HG02763 (cell line): ENCODE measurements around the gene MAMDC2.
"Not testable (repeated sequence)": the region's sequence is repeated elsewhere in the genome, so short reads cannot be mapped to it uniquely, and the experiment has no call there.

Experiments used
- ATAC-seq: cut with Tn5 transposase; IDR thresholded peaks from one replicate; pipeline ENCODE4 v1.9.1; 2021; ENCODE audit warnings: mild to moderate bottlenecking, moderate library complexity; ENCODE audit not compliant: unreplicated experiment

MAMDC2 gene

DNA sequence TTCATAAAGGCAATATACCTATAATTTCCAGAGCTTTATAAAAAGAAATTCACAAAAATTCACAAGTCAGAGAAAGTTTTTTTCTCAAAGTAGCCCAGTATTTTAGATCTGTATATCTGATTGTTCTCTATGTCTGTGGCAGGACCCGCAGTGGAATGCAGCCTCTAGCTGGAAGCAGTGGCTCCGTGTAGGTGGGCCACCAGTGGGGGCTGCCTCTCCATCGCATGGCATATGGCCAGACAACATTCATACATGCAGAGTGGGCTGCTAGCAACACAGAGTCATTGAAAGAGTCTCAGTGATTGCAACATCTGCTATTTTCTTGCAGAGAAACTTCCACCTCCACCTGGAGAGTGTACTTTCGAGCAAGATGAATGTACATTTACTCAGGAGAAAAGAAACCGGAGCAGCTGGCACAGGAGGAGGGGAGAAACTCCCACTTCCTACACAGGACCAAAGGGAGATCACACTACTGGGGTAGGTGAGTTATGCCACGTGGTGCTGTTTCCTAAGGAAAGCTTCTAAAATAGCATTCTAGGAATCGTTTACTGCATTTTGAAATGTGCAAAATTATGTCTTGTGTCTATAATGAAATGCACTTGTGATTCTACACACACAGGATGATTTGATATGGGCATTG, 126.6 kb downstream of the MAMDC2 start:
- ATAC-seq: no peak

DNA sequence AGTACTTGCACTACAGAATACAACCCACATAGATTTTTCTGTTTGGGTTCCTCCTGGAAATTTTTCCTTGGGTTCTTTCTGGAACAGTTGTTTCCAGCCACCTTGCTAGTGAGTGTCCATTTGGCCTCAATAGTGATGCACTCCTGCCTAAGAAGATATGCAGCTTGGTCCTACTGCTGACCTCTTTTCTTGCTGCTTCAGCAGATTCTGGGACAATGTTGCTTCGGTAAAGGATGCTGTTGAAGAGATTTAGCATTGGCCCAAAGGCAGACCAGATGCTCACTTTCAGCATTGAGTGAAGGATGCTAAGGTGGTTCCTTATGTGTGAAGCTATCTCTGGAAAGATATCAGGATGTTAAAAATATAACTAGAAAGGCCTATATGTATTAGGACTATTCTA, 128.9 kb downstream of the MAMDC2 start:
- ATAC-seq: no peak

DNA sequence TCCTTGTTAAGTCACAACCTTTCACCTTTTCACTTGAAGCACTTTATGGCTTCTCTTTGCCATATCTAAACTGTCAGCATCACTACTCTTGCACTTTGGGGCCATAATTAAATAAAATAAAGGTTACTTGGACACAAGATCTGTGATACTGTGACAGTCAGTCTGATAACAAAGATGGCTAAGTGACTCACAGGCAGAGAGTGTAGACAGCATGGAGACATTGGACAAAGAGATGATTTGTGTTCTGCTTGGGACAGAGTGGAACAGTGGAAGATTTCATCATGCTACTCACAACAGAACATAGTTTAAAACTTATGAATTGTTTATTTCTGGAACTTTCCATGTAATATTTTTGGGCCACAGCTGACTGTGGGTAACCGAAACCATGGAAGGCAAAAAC, 133.5 kb downstream of the MAMDC2 start:
- no peak for ATAC-seq

DNA sequence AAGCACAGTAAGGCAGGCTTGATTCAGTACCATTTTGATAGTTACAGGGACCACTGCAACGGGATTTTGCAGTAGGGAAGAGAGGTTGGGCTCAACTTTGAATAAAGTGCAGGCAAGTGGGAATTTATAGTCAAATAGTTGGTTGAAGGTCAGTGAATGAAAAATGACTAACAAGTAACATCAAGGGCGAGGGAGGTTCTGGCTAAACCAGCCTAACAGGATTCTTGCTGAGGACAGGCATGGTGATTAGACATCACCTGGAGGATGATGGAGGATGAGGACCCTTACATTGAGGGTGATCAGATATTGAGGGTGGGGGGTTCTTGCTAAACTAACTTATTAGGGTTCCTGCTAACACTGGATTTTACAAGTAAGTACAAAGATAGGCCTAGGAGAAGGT, 149.1 kb downstream of the MAMDC2 start:
- no peak for ATAC-seq

DNA sequence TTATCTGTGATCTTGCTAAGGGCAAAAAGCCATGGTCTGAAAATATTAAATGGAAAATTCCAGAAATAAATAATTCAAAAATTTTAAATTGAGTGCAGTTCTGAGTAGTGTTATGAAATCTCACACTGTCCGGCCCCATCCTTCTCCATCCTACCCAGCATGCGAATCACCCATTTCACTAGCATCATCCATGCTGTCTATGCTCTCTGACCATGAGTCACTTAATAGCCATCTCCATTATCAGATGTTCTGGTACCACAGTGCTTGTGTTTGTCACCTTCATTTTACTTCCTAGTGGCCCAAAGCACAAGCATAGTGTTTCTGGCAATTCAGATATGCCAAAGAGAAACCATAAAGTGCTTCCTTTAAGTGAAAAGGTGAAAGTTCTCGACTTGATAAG, 151.8 kb downstream of the MAMDC2 start:
- ATAC-seq: no peak

DNA sequence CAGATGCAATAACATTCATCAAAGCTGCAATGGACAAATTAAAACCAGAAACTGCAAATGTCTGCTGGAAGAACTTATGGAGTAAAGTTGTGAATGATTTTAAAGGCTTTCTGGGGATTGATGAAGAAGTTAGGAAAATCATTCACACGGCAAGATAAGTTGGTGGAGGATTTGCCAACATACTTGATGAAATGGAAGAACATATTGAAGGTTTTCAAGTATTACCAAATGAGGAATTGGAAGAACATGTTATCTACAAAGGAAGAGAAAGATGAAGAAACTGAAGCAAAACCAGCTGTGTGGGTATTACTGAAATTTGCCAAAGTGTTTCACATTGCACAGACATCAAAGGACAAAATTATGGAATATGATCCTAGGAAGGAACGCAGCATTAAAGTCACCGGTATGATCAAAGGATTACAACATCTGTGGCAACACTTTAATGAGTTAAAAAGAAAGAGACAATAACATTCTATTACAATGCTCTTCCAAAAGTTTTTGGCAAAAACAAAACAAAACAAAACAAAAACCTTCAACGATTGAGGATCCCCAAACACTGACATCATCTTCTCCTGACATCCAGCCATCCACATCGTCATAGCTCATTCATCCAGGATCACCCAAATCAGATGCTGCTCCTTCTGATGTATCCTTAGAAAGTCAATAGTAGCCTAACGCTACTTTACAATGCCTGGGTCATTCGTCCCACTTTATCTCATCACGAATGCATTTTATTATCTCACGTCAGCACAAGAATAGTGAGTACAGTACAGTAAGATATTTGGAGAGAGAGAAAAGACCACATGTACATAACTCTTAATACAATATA, 153.8 kb downstream of the MAMDC2 start:
- ATAC-seq: no peak

DNA sequence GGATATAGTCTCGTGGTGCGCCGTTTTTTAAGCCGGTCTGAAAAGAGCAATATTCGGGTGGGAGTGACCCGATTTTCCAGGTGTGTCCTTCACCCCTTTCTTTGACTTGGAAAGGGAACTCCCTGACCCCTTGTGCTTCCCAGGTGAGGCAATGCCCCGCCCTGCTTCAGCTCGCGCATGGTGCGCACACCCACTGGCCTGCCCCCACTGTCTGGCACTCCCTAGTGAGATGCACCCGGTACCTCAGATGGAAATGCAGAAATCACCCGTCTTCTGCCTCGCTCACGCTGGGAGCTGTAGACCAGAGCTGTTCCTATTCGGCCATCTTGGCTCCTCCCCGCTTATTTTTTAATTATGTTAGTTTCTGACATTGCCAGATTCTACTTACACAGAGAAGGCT, 161.1 kb downstream of the MAMDC2 start:
- not testable (repeated sequence) for ATAC-seq

DNA sequence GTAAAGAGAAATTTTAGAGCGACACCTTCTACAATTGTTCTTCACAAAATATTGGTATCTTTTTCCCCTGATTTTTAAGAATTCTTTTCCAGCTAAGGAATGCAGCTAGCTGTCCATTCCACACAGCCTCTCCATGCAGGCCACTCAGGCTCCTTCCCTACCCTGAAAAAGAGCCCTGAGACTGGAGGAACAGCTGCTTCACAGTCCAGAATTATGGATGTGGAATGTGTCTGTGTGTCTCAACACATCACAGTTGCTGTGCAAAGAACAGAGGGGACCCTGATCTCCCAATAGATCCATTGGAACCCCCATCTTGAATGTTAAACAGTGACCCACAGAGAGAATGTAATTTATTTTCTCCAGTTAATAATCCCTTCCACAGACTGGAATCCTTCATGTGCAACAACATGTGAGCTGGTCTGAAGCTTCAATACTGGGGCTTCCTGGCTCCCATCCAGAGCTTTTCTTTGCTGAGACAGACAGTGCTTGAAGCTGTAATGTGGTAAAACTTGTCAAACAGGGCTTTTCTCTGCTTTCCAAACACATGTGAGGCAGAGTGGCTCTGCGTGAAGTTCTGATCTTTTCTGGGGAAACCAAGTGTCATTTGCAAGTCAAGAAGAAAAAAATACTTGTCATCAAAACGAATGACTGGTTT, 161.8 kb downstream of the MAMDC2 start:
- ATAC-seq: no peak

DNA sequence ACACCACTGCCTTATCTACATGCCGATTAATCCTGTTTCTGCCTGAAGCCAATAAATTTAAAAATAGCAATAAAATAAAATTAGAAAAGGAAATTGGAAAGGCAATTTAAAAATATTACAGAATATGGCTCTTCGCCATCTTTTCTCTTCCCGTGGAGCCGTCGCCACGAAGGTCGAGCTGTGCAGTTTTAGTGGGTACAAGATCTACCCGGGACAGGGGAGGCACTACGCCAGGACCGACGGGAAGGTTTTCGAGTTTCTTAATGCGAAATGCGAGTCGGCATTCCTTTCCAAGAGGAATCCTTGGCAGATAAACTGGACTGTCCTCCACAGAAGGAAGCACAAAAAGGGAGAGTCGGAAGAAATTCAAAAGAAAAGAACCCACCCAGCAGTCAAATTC, 173.4 kb downstream of the MAMDC2 start:
- ATAC-seq: no peak

DNA sequence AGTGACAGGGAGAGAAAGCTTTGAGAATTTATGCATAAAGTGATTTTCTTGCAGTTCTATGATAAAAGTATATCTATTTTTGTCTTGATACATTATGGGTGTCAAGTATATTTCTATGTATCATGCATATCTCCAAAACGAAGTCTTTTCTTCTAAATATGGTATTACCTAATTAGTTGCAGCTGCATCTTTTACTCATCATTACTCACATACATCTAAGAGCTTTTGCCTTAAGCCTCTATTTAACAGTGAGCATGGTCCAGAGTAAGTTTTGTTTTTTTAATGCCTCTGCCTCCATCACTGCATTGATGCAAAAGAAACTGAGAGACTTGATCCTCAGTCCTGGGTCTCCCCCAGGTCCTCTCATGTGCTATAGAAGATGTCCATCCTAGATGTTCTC, 175.1 kb downstream of the MAMDC2 start:
- no peak for ATAC-seq

DNA sequence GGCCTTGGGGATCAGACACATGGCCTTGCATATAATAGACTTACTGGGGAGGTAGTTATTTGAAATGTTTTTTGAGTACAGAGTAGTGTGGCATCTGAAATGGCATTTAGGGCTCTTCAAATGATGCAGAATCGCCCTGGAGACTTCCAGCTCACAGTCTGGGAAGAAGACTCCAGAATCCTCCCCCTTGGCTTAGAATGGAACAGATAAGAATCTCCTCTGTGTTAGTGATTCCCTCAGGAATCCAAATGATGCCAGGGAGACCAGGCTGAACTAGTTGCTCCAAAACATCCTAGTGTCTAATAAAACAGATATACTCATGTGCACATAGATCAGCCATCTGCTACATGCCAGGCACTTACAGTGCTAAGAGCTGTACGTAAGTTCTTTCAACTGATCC, 176.6 kb downstream of the MAMDC2 start:
- no peak for ATAC-seq

DNA sequence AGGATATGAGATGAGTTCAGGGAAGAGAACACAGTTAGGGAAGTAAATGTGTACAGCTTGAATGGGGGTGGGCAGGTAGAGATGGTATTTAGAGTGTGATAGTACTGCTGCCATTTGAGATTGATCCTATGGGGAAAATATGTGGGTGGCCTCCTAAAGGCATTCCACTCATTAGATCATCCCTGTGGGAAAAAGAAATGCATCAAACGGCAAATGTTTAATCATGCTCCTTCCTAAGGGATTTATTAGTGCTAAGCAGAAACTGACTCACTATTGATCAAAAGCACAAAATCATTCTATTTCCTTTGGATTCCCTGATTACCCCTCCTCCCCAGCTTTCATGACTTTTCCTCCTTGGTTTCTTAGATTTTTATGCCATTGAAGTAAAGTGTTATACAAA, 178.7 kb downstream of the MAMDC2 start:
- ATAC-seq: no peak

DNA sequence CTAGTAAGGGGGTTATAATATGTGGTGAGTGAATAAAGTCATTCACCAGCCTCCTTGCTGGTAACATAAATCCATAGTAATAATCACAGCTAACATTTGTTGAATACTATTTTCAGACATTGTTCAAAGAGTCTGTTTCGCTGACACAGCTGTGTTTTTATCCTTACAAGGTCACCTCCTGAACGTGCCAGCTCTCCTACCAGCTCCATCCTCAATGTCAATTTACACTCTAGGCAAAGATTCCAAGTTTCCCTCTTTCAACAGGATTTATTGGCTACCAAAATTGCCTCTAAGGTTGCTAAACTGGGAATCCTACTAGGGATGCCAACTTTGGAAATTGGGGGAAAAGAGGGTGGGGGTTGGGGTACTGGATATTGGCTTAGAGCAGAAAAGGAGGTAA, 184.5 kb downstream of the MAMDC2 start:
- no peak for ATAC-seq

DNA sequence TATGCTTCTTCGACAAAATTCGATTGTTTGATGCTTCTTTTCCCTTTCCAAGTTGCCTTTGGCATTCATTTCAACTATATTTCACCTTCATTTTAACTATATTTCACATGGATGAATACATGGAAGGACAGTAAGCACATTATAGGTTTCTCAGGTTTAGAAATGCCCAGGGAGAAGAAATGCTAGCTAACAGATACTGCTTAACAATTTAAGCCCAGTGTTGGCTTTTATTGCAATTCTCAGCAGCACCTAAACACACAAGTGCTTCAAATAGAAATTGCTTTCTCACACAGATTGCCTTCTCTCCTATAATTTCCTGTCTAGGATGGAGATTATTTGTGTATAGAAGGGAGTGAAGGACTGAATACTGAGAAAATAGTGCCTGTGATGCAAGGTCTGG, 185.0 kb downstream of the MAMDC2 start:
- no peak for ATAC-seq

DNA sequence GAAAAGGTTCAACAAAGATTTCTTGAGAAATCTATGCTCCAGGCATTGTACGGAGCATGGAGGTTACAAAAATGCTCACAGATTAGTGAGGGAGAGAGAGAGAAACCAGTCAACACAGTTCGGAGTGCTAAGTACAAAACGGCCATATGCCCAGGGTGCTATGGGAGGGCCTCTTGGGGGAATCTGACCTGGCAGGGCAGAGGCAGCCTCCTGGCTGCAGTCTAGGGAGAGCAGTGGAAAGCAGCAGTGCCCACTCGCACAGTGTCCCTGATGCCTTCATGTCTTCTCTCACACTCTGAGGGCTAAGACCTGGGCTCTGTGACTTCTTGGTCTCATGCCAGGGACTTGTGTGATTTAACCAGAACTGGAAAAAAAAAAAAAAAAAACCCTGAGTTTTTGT, 185.4 kb downstream of the MAMDC2 start:
- ATAC-seq: no peak

DNA sequence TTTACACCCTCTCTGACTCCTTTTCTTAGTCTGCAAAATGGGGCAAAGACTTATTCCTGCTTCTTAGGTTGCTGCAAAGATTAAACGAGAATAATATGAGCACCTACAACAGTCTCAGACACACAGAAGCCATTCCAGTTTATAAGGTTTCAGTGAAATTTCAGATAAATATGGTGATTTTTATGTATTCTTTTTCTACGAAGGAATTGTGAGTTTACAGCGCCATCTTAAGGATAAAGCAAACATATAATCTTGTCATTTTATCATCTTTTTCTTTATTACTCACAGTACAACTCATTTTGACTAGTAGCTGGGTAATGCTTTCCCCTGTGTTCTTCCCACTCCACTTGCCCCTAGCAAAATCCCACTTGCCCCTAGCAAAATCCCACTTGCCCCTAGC, 185.9 kb downstream of the MAMDC2 start:
- no peak for ATAC-seq

DNA sequence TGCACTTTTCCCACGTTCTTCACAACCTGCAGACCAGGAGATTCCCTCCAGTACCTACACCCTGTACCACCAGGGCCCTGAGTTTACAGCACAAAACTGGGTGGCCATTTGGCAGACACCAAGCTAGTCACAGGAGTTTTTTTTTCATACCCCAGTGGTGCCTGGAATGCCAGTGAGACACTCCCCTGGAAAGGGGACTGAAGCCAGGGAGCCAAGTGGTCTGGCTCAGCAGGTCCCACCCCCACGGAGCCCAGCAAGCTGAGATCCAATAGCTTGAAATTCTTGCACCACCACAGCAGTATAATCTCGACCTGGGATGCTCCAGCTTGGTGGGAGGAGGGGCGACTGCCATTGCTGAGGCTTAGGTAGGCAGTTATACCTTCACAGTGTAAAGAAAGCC, 188.8 kb downstream of the MAMDC2 start:
- ATAC-seq: no peak

DNA sequence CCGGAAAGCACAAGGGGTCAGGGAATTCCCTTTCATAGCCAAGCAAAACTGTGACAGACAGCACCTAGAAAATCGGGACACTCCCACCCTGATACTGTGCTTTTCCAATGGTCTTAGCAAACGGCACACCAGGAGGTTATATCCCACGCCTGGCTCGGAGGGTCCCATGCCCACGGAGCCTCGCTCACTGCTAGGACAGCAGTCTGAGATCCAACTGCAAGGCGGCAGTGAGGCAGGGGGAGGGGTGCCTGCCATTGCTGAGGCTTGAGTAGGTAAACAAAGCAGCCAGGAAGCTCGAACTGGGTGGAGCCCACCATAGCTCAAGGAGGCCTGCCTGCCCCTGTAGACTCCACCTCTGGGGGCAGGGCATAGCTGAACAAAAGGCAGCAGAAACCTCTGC, 190.6 kb downstream of the MAMDC2 start:
- ATAC-seq: not testable (repeated sequence)

DNA sequence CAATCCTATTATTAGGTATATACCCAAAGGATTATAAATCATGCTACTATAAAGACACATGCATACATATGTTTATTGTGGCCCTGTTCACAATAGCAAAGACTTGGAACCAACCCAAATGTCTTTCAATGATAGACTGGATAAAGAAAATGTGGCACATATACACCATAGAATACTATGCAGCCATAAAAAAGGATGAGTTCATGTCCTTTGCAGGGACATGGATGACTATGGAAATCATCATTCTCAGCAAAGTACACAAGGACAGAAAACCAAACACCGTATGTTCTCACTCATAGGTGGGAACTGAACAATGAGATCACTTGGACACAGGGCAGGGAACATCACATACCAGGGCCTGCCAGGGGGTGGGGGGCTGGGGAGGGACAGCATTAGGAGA, 202.3 kb downstream of the MAMDC2 start:
- not testable (repeated sequence) for ATAC-seq

DNA sequence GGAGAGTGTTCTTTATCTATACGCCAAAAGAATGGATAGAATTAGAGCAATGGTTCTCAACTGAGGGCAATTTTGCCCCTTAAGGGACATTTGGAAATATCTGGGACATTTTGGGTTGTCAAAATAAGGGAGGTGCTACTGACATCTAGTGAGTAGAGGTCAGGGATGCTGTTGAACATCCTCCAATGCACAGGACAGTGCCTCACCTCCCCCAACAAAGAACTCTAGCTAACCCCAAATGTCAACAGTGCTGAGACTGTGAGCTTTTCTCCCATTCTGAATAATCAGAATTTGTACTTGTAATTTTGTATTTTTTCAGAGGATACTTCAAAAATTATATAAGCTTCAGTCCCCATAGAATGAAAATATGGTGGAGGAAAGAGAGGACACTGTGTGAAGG, 206.6 kb downstream of the MAMDC2 start:
- no peak for ATAC-seq

DNA sequence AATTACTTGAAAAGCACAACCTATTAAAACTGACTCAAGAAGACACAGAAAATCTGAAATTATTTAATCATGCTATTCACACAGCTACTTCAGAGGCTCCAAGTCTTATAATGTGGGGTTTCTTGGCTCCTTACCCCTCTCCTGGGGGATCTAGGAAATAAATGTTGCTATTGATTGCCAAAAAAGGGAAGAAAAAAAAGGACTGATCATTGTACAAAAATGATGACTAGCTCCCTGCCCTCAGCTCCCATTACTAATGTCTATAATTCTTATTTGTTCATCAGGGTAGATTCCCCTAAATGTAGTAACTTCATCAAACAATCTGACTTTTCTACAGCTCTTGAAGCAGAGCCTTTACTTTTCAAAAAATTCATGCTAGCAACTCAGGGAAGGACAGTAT, 211.8 kb downstream of the MAMDC2 start:
- ATAC-seq: no peak

DNA sequence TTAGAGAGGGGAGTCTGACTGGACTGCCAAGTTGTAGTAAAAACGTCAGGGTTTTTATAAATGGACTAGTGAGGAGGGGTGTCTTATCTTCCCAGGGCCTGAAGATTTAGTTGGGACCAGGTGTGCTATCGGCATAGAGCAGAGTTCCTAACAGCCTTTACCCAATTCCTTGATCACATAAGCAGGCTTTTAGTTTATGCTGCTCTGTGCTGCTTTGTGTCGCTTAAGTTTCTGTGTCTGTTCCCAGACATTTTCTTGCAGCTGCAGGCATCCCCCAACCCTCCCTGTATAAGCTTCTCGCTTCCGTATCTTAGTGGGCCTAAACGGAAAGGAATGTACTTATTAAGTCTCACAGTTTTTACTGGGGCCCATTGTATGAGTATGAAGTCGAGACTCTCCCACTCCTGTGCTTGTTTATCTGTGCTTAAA, 212.5 kb downstream of the MAMDC2 start:
- no peak for ATAC-seq
